GM19468 (cell line): ENCODE measurements around the gene ADAMTSL1.

Source experiments
- ATAC-seq: cut with Tn5 transposase; IDR thresholded peaks from one replicate; pipeline ENCODE4 v1.9.1; 2021; ENCODE audit warnings: mild to moderate bottlenecking, moderate library complexity, moderate number of reproducible peaks; ENCODE audit not compliant: unreplicated experiment; ENCODE audit errors: extremely low read depth

ADAMTSL1 gene

DNA sequence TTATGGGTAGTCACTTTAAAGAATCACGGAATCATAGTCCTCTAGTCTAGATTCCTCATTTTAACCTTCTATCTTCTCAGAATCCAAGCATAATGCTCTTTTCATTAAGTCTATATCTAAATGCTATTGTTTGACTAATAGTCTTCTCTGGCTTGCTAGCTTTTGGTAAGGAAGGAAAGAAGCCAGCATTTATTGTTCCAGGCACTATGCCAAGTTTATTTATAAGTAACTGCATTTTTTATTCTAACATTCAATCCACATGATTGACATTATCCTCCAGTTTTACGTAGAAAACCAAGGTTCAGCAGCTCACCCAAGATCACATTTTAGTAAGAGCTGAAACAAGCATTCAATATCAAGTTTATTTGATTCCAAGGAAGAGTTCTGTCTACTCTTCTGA lies 304.9 kb downstream of the ADAMTSL1 start:
- ATAC-seq: no peak

- ATAC-seq: no peak
Measured at GRCh38 chr9:18783909-18784308, 310.0 kb downstream of the ADAMTSL1 start.

DNA sequence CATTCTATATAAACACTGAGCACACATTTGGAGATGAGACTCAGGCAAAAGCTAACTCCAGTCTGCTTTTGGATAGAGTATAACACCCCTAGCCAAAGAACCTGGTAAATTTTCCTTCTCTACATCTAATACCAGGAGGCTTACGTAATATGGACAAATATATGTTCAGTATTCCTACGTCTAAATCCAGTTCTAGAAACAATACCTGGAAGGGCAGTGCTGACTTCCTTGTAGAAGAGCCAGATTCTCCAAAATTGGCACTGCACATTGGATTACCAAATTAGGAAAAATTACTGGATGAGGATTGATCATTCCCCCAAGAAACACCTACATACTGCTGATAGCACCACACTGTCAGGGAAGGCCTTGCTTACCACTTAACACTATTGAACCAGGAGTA lies 311.7 kb downstream of the ADAMTSL1 start:
- no peak for ATAC-seq

DNA sequence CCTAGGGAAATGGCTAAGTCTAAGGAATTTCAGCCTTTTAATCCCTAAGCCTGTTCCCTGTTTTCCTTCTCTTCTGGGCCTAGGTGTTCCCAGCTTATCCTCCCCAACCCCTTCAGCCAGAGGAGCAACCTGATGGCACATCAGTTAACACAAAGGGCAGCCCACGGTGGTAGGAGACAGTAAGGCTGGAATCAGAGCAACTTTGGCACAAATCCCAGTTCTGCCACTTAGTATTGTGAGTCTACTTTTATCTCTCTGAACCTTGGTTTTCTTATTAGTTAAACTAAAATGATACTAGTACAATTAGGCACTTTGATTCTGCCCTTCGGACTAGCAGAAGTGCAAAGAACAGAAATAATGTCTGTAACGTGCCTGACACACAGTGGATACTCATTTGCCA lies 312.2 kb downstream of the ADAMTSL1 start:
- no peak for ATAC-seq

- ATAC-seq: no peak
Measured at GRCh38 chr9:18786911-18787650, 313.1 kb downstream of the ADAMTSL1 start.

- no peak for ATAC-seq
Measured at GRCh38 chr9:18788256-18788655, 314.3 kb downstream of the ADAMTSL1 start.

DNA sequence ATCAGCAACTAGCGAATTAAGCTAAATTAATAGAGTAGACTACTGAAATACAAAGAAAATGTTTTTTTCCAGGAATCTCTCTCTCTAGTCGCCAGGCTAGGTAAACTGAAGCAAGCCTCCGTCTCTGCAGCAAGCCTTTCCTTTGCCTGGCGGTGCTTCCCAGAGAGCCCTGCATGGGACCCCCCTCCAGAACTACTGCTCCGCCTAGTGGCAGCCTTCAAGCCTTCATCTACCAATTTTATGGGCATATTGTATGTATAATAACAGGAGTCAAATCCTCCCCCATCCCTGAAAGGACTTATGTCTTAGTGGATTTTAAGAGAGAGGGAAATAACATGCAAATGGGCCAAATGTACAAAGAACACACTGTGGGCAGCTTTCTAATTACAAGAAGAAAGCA lies 317.1 kb downstream of the ADAMTSL1 start:
- no peak for ATAC-seq

- no peak for ATAC-seq
Measured at GRCh38 chr9:18793122-18793521, 319.2 kb downstream of the ADAMTSL1 start.

DNA sequence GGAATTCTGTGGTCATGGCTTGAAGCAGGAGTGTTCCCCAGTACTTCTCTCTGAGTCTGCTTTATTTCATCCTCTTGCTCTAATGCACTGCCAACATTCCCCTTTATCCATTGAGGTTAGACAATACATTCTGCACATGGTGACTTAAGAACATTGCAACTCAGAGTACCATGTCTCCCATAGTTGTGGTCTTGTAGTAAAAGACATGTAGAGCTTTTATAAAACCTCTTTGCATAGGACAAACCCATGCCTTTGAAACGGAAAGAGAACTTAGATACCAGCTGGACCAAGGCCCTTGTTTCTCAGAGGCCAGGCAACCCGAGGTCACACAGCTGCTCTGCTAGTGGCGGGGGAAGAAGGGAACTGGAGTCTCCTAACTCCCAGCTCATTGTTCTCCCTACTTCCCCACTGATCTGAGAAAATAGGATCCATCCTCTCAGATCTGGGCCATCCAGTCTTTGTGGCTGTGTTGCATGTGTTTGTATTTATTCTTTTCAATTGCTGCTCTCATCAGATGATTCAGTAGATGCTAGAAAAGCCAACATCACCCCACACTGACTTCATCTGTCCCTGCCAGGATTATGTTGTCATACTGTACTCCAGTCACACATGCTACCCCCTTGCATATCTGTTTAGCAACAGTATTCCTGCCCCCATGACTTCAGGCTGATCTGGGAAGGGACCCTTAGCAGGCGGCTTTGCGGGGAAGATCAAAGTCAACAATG lies 322.2 kb downstream of the ADAMTSL1 start:
- no peak for ATAC-seq

DNA sequence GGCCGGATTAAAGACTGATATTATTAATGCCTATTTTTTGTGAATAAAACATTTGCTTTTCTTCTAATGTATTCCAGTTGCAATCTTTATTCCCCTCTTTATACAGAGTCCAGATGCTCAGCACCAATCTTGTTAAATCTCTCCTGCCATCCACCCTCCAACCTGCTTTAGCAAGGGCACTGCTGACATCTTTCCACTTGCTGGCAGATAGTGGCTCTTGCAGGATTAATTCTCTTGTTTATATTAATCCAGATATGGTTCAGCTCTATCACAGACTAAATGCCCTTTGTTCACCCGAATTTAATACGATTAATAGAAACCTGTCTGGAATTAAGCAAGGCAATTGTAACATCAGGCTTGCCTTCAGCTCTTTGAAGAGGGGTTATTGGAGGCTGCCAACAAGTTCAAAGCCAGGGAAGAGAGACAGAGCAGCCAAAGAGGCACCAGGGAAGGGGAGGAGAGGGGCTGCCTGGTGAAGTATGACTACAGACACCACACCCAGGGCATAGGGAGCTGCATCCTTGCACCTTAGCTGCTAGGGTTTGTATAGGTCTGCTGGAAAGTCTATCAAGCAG lies 322.8 kb downstream of the ADAMTSL1 start:
- ATAC-seq: no peak

GRCh38 chr9:18798106-18798505 lies 324.2 kb downstream of the ADAMTSL1 start:
- ATAC-seq: no peak

- no peak for ATAC-seq
Measured at GRCh38 chr9:18798508-18799290, 324.7 kb downstream of the ADAMTSL1 start.

- no peak for ATAC-seq
Measured at GRCh38 chr9:18799428-18799827, 325.5 kb downstream of the ADAMTSL1 start.

- no peak for ATAC-seq
Measured at GRCh38 chr9:18800579-18800978, 326.6 kb downstream of the ADAMTSL1 start.

- no peak for ATAC-seq
Measured at GRCh38 chr9:18805386-18805785, 331.4 kb downstream of the ADAMTSL1 start.

DNA sequence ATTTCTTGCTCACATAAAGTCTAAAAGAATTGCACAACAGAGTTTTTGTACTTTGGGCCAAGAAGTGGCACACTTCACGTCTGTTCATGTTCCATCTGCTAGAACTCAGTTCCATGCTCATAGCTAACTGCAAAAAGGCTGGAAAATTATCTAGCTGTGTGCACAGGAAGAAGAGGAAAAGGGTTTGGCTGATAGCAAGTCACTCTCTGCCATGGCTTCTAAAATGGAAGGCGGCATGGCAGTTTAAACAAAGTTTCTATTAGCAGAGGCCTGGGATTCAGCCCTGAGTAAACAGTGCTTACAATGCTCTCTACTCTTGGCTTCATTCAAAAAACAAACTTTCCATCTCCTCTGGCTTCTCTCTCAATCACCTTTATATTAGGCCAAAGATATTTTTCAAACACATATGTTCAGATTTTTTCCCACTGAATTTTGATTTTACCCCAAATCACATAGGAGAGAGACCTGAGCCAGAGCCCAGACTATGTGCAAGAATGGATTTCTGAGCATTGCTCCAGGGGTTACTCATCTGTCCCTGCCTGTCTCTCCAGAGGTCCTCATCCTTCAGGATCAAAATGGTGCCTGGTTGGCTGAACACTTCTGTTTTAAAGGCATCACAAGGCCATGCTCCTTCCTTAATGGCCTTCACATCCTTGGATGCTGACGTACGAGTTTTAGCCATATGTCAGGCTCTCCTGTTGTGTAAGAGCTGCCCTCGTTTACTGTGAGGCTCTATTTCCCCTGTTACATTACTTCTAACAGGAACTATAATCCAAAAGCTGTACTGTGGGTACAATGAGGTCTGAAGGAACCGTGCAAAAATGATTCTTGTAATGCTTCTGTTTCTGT lies 332.5 kb downstream of the ADAMTSL1 start:
- no peak for ATAC-seq

GRCh38 chr9:18810581-18810980 lies 336.6 kb downstream of the ADAMTSL1 start:
- ATAC-seq: no peak

DNA sequence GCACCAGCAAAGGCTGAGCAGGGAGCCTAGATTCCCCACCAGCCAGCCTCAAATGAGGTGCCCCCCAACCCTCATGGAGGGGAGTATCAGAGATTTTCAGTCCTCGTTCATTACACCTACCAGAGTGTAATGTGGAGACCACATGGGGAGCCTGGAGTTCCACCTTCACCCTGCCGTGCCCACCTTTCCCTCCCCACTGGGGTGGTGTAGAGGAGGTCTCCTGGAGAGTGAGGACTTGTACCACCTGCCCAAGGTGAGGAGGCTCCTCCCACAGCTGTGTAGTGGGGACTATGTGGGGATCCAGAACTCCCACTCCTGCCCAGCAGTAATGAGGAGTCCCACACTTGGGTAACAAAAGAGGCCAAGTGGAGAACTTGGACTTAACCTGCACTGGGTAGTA lies 337.2 kb downstream of the ADAMTSL1 start:
- no peak for ATAC-seq

- no peak for ATAC-seq
Measured at GRCh38 chr9:18819418-18819817, 345.5 kb downstream of the ADAMTSL1 start.

DNA sequence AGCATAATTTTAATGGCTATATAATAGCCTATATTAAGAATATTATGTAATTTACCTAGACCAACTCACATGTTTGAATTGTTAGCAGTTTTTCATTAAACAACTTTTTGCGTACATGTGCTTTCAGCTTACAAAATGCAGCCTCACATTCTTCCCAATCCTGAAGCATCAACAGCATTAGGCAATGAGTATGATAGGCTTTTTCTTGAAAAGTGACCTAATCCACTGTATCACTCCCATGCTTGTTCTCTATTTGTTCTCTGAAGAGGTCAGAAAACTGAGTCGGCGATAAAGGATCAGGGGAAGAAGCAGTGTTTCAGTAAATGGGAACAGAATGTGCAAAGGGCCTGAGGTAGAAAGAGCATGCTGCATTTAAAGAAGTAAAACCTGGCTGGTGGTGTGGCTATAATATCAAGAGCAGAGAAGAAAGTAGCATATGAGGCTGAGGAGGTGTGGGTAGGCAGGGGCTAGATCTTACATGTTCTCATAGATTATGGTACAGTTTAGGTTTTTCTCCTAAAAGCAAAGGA lies 346.7 kb downstream of the ADAMTSL1 start:
- no peak for ATAC-seq
